ENCODE data around the gene AGPAT1.

The AGPAT1 gene

DNA sequence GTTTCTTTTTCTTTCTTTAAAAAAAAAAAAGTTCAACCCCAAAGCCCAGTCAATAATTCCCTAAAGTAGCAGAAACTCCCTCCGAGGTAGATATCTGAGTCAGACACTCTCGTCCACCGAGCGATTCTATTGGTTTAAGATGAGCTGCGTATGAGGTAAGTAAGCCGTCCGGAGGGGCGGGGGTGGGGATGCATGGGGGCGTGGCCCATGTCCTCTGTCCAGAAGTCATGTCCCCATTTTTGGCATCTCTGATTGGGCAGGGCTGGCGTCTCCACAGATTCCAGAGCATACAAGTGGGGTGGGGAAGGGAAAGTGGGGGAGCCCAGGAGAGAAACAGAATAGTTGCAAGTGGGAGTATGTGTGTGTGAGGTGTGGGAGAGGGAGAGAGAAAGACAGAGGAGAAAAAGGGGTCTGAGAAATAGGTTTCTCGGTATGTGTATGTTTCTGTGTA, 9.8 kb upstream of the AGPAT1 start:
- peak; percentile 66 for DNase-seq

DNA sequence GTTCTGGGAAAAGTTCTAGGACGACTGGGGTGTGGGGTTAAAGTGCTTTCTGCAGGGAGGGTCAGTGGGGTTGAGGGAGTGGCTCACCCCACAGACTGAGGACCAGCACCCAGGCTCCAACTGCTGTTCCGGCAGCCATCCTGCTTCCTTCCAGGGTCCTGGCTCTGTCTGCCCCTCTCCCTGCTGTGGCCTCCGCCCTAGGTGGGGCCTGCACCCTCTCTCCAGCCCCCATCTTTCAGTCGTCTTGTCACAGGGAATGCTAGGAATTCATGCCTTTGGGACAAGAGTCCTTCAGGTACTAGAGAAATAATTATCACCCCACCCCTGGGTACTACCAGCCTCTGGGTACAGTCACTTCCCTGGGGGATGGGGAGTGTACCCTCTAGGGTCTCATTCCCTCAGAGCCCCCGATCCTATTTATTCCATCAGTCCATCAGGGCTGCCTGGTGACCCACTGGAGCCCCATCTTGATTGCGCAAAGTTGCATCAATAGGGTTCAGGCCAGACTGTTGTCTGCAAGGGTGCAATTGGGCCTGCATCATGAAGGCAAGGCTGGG, 8.3 kb upstream of the AGPAT1 start, which contains the start of gene AGER:
Gene AGER (minus strand): TSS at position 170 of the 557 bp plus-strand sequence. CDS start 31 bp downstream, at position 139.
- no peak for DNase-seq

DNA sequence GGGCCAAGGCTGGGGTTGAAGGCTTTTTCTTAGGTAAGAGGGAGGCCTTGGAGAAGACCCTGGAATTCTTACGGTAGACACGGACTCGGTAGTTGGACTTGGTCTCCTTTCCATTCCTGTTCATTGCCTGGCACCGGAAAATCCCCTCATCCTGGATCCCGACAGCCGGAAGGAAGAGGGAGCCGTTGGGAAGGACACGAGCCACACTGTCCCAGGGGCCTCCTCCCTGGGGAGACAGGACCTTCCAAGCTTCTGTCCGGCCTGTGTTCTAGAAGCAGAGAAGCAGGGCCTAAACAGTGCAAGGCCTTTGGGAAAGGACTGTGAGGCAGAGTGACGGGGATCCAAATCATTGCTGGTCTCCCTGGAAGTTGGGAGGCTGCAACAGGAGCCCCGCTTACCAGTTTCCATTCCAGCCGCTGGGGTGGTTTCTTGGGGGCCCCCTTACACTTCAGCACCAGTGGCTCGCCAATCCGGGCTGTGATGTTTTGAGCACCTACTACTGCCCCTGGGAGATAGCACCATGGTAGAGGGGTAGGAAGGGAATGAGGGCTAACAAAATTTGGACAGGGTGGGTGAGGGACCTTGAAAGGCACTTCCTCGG, 7.7 kb upstream of the AGPAT1 start:
- no peak for DNase-seq

GRCh38 chr6:32183030-32183429, 7.1 kb upstream of the AGPAT1 start:
- DNase-seq = no peak

- no peak for DNase-seq
Measured at GRCh38 chr6:32182555-32182981, 6.7 kb upstream of the AGPAT1 start.

GRCh38 chr6:32181915-32182529, 6.1 kb upstream of the AGPAT1 start:
- DNase-seq = no peak

DNA sequence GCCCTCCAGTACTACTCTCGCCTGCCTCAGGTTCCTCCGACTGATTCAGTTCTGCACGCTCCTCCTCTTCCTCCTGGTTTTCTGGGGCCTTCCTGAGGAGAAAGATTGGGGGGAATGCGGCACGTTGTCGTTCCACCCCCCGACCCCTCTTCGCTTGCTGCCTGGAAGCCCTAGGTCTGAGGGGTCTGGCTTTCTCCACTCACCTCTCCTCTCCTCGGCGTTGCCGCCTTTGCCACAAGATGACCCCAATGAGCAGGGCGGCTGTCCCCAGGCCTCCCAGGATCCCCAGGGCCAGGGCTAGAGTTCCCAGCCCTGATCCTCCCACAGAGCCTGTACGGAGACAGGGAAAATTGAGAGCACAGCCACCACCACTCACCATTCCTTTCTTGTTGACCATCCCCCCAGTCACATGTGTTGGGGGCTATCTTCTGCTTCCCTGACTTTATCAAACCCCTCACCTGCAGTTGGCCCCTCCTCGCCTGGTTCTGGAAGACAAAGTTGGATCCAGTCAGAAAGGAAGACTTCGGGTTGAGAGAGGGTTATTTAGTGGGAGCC, 5.3 kb upstream of the AGPAT1 start:
- DNase-seq = no peak

DNA sequence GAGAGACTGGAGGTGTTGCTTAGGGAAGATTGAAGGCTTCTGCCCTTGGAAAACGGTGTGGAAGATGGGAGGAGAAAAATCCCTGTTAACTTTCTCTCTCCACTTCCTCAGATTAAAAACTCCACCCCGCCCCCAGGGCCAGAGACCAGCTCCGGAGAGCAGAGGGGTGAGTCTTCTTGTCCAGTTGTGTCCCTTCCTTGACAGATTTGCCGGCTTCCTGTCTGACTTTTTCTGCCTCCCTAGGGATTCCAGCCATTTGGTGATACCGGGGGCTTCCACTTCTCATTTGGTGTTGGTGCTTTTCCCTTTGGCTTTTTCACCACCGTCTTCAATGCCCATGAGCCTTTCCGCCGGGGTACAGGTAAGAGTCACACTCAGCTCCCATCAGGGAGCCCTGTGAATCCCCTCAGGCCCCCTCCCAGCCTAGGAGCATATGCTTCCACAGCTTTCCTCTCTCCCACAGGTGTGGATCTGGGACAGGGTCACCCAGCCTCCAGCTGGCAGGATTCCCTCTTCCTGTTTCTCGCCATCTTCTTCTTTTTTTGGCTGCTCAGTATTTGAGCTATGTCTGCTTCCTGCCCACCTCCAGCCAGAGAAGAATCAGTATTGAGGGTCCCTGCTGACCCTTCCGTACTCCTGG, 4.0 kb upstream of the AGPAT1 start:
- no peak for DNase-seq

GRCh38 chr6:32178547-32179440, 2.9 kb upstream of the AGPAT1 start:
- DNase-seq = no peak

- peak; percentile 95 for DNase-seq
Measured at GRCh38 chr6:32177788-32178546, 2.1 kb upstream of the AGPAT1 start, which contains the start of gene RNF5. RNF5 (plus strand) TSS chr6:32178405; CDS start chr6:32178512, 107 bp downstream.

DNA sequence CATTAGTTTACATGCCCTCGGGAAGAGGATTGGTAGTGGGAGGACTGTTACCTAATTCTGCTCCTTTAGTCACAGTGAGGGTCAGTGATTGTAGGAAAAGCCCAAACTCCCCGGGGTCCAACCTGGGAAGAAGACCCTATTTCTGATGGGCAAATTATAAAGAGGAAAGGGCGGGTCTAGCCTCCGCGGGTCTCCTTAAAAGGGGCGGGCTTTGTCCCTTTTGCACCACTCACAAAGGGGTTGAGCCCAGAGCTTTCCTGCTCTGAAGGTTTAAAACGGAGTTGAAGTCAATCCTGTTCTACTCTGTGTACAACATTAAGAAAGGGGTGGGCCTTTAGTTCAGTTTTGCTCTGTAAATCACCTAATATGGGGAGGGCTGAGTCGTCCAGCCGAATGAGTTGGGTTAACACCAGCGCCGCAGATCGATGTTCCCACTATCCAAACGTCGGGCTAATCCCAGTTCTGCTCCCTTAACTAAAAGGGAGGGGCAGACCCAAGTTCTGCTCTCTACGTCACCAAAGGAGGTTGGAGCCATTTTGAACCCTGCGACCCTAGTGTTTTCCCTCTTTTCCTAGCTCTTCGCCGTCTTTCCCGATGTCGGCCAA, 1.4 kb upstream of the AGPAT1 start:
- peak; percentile 43 for DNase-seq

DNA sequence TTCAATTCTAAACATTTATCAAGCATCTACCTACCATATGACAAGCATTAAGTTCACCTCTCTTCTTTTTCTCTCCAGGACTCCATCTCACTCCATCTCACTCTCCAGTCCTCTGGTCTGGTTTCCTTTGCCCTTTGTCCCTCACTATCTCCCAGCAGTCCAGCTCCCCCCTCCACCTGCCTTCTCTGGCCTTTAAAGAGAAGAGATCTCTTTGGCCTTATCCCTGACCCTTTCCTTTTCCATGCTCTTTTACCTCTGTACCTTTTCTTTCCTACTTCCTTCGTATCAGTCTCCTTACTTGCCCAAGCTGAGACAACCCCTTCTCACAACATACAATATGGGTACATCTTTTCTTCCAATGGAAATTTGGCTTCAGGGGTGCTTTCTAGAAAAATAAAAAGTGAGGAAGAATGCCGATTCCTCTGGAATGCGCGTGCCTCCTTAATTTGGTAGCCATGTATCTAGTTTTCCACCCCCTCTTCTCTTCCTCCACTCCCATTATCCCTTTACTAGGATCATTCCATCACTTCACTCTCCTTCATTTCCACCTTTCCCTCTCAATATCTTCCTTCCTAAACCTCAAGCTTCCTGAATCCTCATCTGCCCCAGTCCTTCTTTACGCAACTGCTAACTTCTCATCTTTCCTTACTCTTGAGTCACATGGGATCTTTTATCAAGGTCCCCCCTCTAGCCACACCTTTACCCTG, 745 bp upstream of the AGPAT1 start:
- DNase-seq = no peak

DNA sequence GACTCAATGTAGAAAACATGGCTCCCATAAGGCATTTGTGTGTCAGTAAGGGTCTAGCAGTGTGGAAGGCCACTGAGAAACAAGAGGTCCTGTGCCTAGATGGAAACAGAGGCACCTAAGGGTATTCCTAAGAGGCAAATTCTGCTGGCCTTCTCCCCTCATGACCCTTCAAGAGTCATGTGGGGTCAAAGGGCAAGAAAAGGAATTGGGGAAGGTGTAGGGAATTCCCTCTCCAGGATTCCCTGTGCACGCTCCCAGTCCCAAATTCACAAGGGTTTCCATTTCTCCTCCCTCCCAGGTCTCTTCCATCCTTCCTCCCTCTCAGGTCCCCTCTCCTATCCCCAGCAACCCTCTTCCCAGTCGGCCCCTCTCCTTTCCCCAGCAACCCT, 568 bp downstream of the AGPAT1 start:
- DNase-seq = no peak

GRCh38 chr6:32174416-32174815, 1.5 kb downstream of the AGPAT1 start:
- DNase-seq = no peak

DNA sequence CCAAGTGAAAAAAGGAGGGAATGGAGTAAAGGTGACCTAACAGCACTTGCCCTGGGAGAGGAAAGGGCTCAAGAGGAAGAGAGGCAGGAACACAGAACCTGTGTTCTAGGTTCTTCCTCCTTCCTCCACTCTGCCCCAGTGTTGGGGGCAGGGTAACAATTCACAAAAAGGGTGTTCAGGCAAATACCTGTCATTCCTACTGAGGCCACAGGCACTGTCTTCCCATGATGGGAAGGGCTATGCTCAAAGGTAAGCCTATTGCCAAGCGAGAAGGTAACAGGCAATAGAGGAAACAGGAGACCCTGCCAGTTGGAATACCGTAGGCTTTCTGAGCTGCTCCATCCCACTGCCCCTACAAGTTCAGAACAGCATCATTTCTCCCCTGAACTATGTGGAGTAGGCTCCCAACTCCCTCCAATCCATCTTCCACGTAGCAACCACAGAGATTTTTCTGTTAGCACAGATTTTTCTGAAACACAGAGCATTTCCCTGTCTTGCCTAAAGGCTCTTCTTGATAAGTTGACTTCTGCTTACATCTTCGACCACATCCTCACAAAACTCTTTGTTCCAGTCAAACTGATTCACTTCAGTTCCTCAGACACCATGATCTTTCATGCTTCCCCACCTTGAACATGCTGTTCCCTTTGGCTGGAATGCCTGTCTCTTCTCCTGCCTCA, 2.7 kb downstream of the AGPAT1 start:
- DNase-seq = no peak

GRCh38 chr6:32171234-32171633, 4.7 kb downstream of the AGPAT1 start:
- no peak for DNase-seq

DNA sequence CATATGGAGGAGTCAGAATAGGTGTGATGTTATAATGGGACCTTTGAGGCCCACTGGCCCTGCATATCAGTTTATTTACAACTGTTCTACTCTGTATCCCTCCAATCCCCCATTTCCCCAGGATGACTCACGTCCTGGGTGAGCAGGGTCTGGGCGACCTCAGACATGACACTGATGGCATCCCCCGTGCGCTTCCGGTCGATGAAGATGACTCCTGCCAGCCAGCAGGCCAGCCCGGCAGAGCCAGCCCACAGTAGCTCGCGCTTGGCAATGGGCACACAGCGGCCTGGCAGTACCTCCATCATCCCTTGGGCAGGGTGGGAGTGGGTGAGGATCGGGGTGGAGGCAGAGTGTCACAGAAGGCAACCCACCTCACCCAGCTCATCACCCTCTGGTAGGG, 5.6 kb downstream of the AGPAT1 start:
- no peak for DNase-seq

DNA sequence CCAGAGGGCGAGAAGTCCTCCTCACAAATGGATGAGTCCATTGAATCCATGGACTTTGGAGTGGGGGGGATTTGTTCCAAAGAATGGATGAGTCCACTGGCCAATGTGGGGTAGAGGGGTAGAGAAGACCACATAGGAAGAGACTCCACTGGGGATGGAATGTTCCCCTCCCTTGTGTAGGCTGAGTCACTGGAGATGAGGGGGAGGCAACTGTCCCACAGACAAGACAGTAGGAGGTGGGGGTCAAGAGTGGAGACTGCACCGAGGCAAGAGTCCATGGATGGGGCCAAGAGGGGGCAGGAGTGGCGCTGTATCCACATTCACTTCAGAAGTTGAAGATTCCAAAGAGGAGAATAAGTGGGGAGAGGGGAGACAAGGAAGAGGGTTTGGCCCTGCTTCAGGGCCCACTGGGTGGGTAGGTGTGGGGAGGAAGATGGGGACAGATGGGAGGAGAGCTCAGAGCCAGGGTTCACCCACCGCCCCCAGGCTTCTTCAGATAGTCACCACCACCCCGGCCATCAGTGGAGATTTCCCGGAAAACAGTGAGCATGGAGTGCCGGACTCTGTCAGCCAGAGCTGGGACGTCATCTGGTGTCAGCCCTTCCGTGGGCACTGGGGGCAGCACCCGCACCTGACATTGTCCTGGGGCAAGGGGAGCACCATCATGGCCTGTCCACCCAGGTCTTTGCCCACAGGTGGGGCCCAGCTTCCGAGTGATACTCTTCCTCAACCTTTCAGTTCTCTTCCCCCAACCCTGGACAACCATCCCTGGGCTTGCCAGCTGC, 6.9 kb downstream of the AGPAT1 start:
- no peak for DNase-seq

GRCh38 chr6:32168350-32168749, 7.5 kb downstream of the AGPAT1 start:
- DNase-seq = no peak

All from stimulated activated CD4-positive, alpha-beta T cell treated with anti-CD3 and anti-CD28 coated beads, Interleukin-4, amount 100 ng/mL, for 24 hours (primary cell).